Hindlimb muscle (tissue), 1 donor: ENCODE data around the gene CIB4. TPM values are rescaled to one million over a fixed set of nuclear protein-coding genes. Genes with fewer than 3 reads are reported as not detected.

Experiments
- DNase-seq: peaks from one replicate; pipeline ENCODE4 v3.0.0-alpha.2; 2013
- polyA plus RNA-seq: library from polyadenylated mRNA; unstranded; fragments of 120-200 nt; gene quantifications from one replicate; pipeline ENCODE4 v1.2.1, GENCODE V29; 2013; ENCODE audit not compliant: insufficient read length

The CIB4 gene
- polyA plus RNA-seq, 1 donor = not detected

GRCh38 chr2:26581266-26581990 lies 59.7 kb downstream of the CIB4 start:
- DNase-seq = no peak

- DNase-seq = no peak
Measured at GRCh38 chr2:26580751-26581150, 60.4 kb downstream of the CIB4 start.

- no peak for DNase-seq
Measured at GRCh38 chr2:26580151-26580550, 61.0 kb downstream of the CIB4 start.

- DNase-seq = no peak
Measured at GRCh38 chr2:26579723-26580040, 61.5 kb downstream of the CIB4 start.

GRCh38 chr2:26579025-26579722 lies 62.0 kb downstream of the CIB4 start:
- no peak for DNase-seq

GRCh38 chr2:26578581-26578980 lies 62.6 kb downstream of the CIB4 start:
- DNase-seq = no peak

- no peak for DNase-seq
Measured at GRCh38 chr2:26578113-26578458, 63.1 kb downstream of the CIB4 start.

GRCh38 chr2:26577442-26578112 lies 63.6 kb downstream of the CIB4 start:
- DNase-seq = peak; percentile 58

GRCh38 chr2:26576565-26577441 lies 64.4 kb downstream of the CIB4 start:
- no peak for DNase-seq

- DNase-seq = no peak
Measured at GRCh38 chr2:26575836-26576564, 65.2 kb downstream of the CIB4 start.

GRCh38 chr2:26574900-26575560 lies 66.1 kb downstream of the CIB4 start:
- no peak for DNase-seq

- DNase-seq = no peak
Measured at GRCh38 chr2:26574066-26574899, 66.9 kb downstream of the CIB4 start.

- no peak for DNase-seq
Measured at GRCh38 chr2:26573241-26573925, 67.8 kb downstream of the CIB4 start.

GRCh38 chr2:26572591-26572990 lies 68.6 kb downstream of the CIB4 start:
- DNase-seq = no peak

GRCh38 chr2:26571316-26571715 lies 69.8 kb downstream of the CIB4 start:
- DNase-seq = no peak

GRCh38 chr2:26570083-26570430 lies 71.1 kb downstream of the CIB4 start:
- DNase-seq = no peak

GRCh38 chr2:26569216-26570082 lies 71.7 kb downstream of the CIB4 start:
- no peak for DNase-seq

GRCh38 chr2:26568076-26568890 lies 72.9 kb downstream of the CIB4 start:
- no peak for DNase-seq
